HS-5 (cell line): ENCODE results near the gene ATF5.

ENCODE experiments used
- DNase-seq: peaks from one replicate; pipeline ENCODE4 v3.0.0-alpha.2; 2012; ENCODE audit warnings: low read depth

Gene ATF5

GRCh38 chr19:49894879-49895565 lies 34.0 kb upstream of the ATF5 start:
- DNase-seq: no peak

- DNase-seq: no peak
Observed at GRCh38 chr19:49895566-49896297, 33.3 kb upstream of the ATF5 start.

- DNase-seq: no peak
Observed at GRCh38 chr19:49896863-49897621, 32.0 kb upstream of the ATF5 start, which contains the start of gene IL4I1. Gene IL4I1, minus strand, starts transcription at chr19:49896887. Its CDS starts 727 bp downstream, at chr19:49896160.

- DNase-seq: no peak
Observed at GRCh38 chr19:49904136-49904535, 24.9 kb upstream of the ATF5 start.

- DNase-seq: no peak
Observed at GRCh38 chr19:49906879-49907564, 22.0 kb upstream of the ATF5 start.

- no peak for DNase-seq
Observed at GRCh38 chr19:49907745-49908446, 21.1 kb upstream of the ATF5 start.

- DNase-seq: no peak
Observed at GRCh38 chr19:49908480-49909420, 20.3 kb upstream of the ATF5 start.

- no peak for DNase-seq
Observed at GRCh38 chr19:49910179-49910578, 18.8 kb upstream of the ATF5 start.

- no peak for DNase-seq
Observed at GRCh38 chr19:49911381-49912145, 17.4 kb upstream of the ATF5 start.

- no peak for DNase-seq
Observed at GRCh38 chr19:49912965-49913685, 15.9 kb upstream of the ATF5 start.

GRCh38 chr19:49913720-49914119 lies 15.3 kb upstream of the ATF5 start:
- no peak for DNase-seq

- DNase-seq: no peak
Observed at GRCh38 chr19:49915271-49915670, 13.7 kb upstream of the ATF5 start.

- no peak for DNase-seq
Observed at GRCh38 chr19:49916839-49917733, 11.9 kb upstream of the ATF5 start.

- no peak for DNase-seq
Observed at GRCh38 chr19:49918089-49918488, 10.9 kb upstream of the ATF5 start.

- DNase-seq: no peak
Observed at GRCh38 chr19:49920624-49921363, 8.2 kb upstream of the ATF5 start.

GRCh38 chr19:49921871-49922795 lies 6.9 kb upstream of the ATF5 start:
- DNase-seq: peak; percentile 43
